ENCODE measurements around the gene GNAS. TPM values are rescaled to one million over a fixed set of nuclear protein-coding genes. Genes with fewer than 3 reads are reported as not detected.

GNAS gene
- total RNA-seq, 1 experiment from 2014 or later, result 629 TPM

DNA sequence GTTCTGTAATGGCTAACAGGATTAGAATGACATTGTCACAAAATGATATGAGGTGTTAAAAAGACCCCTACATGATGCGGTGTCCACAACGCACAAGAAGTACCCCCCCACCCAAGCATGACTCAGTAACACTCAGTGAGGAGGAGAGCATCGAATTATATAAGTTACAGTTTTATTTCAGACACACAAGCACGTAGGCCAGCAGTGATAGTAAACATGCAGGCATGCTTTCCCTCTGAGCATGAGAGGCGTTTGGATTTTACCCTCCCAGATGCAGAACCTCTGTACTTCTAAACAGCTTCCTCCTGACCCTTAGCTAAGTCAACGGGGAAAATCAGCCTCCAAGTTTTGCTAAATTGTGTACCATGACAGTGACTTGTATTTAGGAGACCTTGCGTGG lies 23.9 kb downstream of the GNAS start:
- peaks cover 12% of the 10 kb centered on the region for H3K36me3 Mint-ChIP-seq (ENCODE audit: insufficient read depth, unreplicated experiment)
- peaks cover 5% of the 10 kb centered on the region for H3K4me1 Mint-ChIP-seq (ENCODE audit: insufficient read depth, unreplicated experiment)
- BruUV-seq (replicated peaks), result no TSS peak
- POLR2A ChIA-PET, result interaction anchor here (1.4 to 1.5 kb wide), 2 partner anchors 10 to 31 kb away, joined by 3 to 5 read pairs; no protein-coding TSS in a partner anchor
- intact Hi-C loops (cut with micrococcal nuclease), result no loop called here
- DNase-seq (ENCODE audit: unreplicated experiment), result no peak
- no peaks in the 10 kb centered on the region for H3K9me3 Mint-ChIP-seq (ENCODE audit: unreplicated experiment)
- H3K27me3 Mint-ChIP-seq (ENCODE audit: insufficient read depth, unreplicated experiment), result peaks cover 20% of the 10 kb centered on the region
- CTCF ChIA-PET, result interaction anchor here (0.7 to 1.7 kb wide), 8 partner anchors 10 to 643 kb away, joined by 3 to 8 read pairs (median 4); no protein-coding TSS in a partner anchor
- H3K27ac Mint-ChIP-seq (ENCODE audit: low read depth, unreplicated experiment), result no peak overlapping the region
- TF ChIP-seq, protein P1, sequence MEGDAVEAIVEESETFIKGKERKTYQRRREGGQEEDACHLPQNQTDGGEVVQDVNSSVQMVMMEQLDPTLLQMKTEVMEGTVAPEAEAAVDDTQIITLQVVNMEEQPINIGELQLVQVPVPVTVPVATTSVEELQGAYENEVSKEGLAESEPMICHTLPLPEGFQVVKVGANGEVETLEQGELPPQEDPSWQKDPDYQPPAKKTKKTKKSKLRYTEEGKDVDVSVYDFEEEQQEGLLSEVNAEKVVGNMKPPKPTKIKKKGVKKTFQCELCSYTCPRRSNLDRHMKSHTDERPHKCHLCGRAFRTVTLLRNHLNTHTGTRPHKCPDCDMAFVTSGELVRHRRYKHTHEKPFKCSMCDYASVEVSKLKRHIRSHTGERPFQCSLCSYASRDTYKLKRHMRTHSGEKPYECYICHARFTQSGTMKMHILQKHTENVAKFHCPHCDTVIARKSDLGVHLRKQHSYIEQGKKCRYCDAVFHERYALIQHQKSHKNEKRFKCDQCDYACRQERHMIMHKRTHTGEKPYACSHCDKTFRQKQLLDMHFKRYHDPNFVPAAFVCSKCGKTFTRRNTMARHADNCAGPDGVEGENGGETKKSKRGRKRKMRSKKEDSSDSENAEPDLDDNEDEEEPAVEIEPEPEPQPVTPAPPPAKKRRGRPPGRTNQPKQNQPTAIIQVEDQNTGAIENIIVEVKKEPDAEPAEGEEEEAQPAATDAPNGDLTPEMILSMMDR (IDR thresholded peaks at IDR 0.05; ENCODE audit: unreplicated experiment), result no peak
- no peak overlapping the region for H3K4me3 Mint-ChIP-seq (ENCODE audit: unreplicated experiment)

DNA sequence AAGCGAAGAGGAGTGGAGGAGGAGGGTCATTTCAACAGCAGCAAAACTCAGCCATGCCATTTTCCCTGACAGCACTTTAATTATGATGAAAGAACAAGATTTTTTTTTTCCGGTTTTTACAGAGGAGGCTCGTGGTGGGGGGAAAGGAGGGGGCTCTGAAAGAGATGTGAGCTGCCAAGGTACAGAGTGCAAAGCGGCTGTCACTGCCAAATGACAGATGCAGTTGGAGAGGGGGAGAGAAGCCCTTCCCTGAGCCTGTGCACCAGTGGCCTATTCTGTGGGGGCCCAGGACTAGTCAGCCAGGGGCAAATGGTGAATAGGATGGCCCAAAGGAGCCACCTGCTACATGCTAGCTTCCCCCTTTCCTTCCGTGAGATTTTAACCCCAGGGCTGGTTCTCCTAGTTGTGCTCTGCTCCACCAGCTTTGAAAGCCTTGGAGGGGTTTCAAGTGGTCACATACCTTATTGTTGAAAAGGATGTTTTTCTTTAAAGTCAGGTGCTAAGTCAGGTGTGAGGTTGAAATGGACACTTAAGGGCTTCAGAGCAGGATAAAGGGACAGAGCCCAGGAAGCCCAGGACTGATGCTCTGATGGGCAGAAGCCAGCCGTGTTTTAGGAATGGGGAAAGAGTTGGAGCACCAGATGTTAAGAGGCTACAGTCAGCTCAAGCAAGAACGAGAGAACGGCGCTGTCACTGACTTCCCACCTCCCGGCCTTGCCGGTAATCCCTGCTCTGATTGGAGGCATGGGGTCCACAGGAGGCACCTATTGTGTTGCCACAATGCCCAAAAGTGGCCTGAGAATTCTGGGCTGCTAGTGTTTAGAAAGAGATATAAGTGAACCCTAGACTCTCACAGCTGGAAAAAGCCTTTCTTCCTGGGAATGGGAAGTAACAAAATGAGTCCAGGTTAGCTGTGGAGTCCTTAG lies 24.8 kb downstream of the GNAS start:
- no peaks in the 10 kb centered on the region for H3K9me3 Mint-ChIP-seq (ENCODE audit: unreplicated experiment)
- POLR2A ChIA-PET, result interaction anchor here (0.5 to 1.6 kb wide), 5 partner anchors 9 to 1319 kb away, joined by 3 to 5 read pairs (median 3); no protein-coding TSS in a partner anchor
- DNase-seq (ENCODE audit: unreplicated experiment), result no peak
- peaks cover 20% of the 10 kb centered on the region for H3K27me3 Mint-ChIP-seq (ENCODE audit: insufficient read depth, unreplicated experiment)
- CTCF ChIA-PET, result interaction anchor here (0.6 to 1.7 kb wide), 8 partner anchors 9 to 642 kb away, joined by 3 to 8 read pairs (median 4); no protein-coding TSS in a partner anchor
- H3K4me3 Mint-ChIP-seq (ENCODE audit: unreplicated experiment), result no peak overlapping the region
- no TSS peak for BruUV-seq (replicated peaks)
- peaks cover 12% of the 10 kb centered on the region for H3K36me3 Mint-ChIP-seq (ENCODE audit: insufficient read depth, unreplicated experiment)
- no peak overlapping the region for H3K27ac Mint-ChIP-seq (ENCODE audit: low read depth, unreplicated experiment)
- intact Hi-C loops (cut with micrococcal nuclease), result no loop called here
- TF ChIP-seq, protein P1 (IDR thresholded peaks at IDR 0.05; ENCODE audit: unreplicated experiment), result no peak
- H3K4me1 Mint-ChIP-seq (ENCODE audit: insufficient read depth, unreplicated experiment), result peaks cover 5% of the 10 kb centered on the region

DNA sequence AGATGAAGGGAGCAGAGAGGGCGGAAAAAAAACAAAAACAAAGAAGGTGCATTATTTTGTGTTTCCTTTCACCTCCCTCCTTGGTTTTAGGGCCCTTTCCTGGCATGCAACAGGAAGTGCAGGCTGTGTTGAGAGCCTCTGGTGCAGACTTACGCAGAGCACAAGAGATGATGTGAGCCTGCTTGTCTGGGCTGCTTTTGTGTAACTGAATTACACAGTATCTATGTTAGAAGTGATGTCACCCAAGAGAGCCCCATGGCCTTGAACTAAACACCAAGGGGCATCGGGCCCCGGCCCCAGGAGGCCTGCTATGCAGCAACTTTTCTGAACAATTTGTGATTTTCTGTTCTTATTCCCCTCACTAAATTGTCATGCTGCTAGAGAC lies 25.5 kb downstream of the GNAS start:
- CTCF ChIA-PET, result interaction anchor here (1.6 to 2.4 kb wide), 3 partner anchors 8 to 578 kb away, joined by 4 to 10 read pairs (median 6); no protein-coding TSS in a partner anchor

More for the DNA sequence above, 25.5 kb downstream of the GNAS start:
- H3K36me3 Mint-ChIP-seq (ENCODE audit: insufficient read depth, unreplicated experiment), result peaks cover 9% of the 10 kb centered on the region
- peaks cover 5% of the 10 kb centered on the region for H3K4me1 Mint-ChIP-seq (ENCODE audit: insufficient read depth, unreplicated experiment)
- H3K4me3 Mint-ChIP-seq (ENCODE audit: unreplicated experiment), result no peak overlapping the region
- intact Hi-C loops (cut with micrococcal nuclease), result no loop called here
- no TSS peak for BruUV-seq (replicated peaks)
- TF ChIP-seq, protein P1 (IDR thresholded peaks at IDR 0.05; ENCODE audit: unreplicated experiment), result no peak
- H3K27me3 Mint-ChIP-seq (ENCODE audit: insufficient read depth, unreplicated experiment), result peaks cover 20% of the 10 kb centered on the region
- no peak overlapping the region for H3K27ac Mint-ChIP-seq (ENCODE audit: low read depth, unreplicated experiment)
- POLR2A ChIA-PET, result interaction anchor here (0.5 to 1.6 kb wide), 3 partner anchors 9 to 1320 kb away, joined by 3 to 4 read pairs (median 3); no protein-coding TSS in a partner anchor
- no peak for DNase-seq (ENCODE audit: unreplicated experiment)
- H3K9me3 Mint-ChIP-seq (ENCODE audit: unreplicated experiment), result no peaks in the 10 kb centered on the region
